ENCODE data around the gene ENPP3. TPM values are rescaled to one million over a fixed set of nuclear protein-coding genes. Genes with fewer than 3 reads are reported as not detected.

Gene ENPP3
- total and polyA plus RNA-seq, 4 donors = 0.31 to 2.9 (median 0.54) TPM

GRCh38 chr6:131640100-131640499, 3.0 kb downstream of the ENPP3 start:
- Histone ChIP-seq H3K4me1 (ENCODE audit: control insufficient read depth in 5 of 5, insufficient read depth in 5 of 5, low read length in 5 of 5) (no peaks in the 10 kb centered on the region), H3K27ac (ENCODE audit: low read depth in 1 of 2, low read length in 1 of 2) (no peak overlapping the region), H3K9me3 (ENCODE audit: control insufficient read depth in 4 of 4, insufficient read depth in 3 of 4, low read length in 3 of 4) (no peaks in the 10 kb centered on the region), H3K27me3 (ENCODE audit: control insufficient read depth in 3 of 3, insufficient read depth in 3 of 3, low read length in 2 of 3) (no peaks in the 10 kb centered on the region), H3K9ac (ENCODE audit: insufficient read depth in 1 of 2, low read length in 2 of 2) (no peak overlapping the region), H3K4me3 (no peak overlapping the region), H3K36me3 (ENCODE audit: control insufficient read depth in 4 of 4, insufficient read depth in 4 of 4, low read length in 4 of 4) (no peaks in the 10 kb centered on the region)
- TF ChIP-seq CTCF (IDR thresholded peaks at IDR 0.05; ENCODE audit: control extremely low read depth, extremely low read depth) = no peak
- 53 to 70% methylated on average over 2 of the region's 2 CpGs for WGBS, 2 donors
- DNase-seq (no peak), ATAC-seq (ENCODE audit: insufficient read depth, low FRiP score) (no peak)

GRCh38 chr6:131640576-131640975, 3.5 kb downstream of the ENPP3 start:
- H3K27me3 ChIP-seq (ENCODE audit: control insufficient read depth in 3 of 3, insufficient read depth in 3 of 3, low read length in 2 of 3) = no peaks in the 10 kb centered on the region
- DNase-seq (no peak), ATAC-seq (ENCODE audit: insufficient read depth, low FRiP score) (no peak)
- no peak overlapping the region for H3K9ac ChIP-seq (ENCODE audit: insufficient read depth in 1 of 2, low read length in 2 of 2)
- H3K27ac ChIP-seq (ENCODE audit: low read depth in 1 of 2, low read length in 1 of 2) = no peak overlapping the region
- no peaks in the 10 kb centered on the region for H3K36me3 ChIP-seq (ENCODE audit: control insufficient read depth in 4 of 4, insufficient read depth in 4 of 4, low read length in 4 of 4)
- no peaks in the 10 kb centered on the region for H3K9me3 ChIP-seq (ENCODE audit: control insufficient read depth in 4 of 4, insufficient read depth in 3 of 4, low read length in 3 of 4)
- H3K4me3 ChIP-seq = no peak overlapping the region
- no peak for TF ChIP-seq CTCF (IDR thresholded peaks at IDR 0.05; ENCODE audit: control extremely low read depth, extremely low read depth)
- H3K4me1 ChIP-seq (ENCODE audit: control insufficient read depth in 5 of 5, insufficient read depth in 5 of 5, low read length in 5 of 5) = no peaks in the 10 kb centered on the region
- WGBS, 2 donors = 72 to 86% methylated on average over 3 of the region's 3 CpGs

GRCh38 chr6:131641554-131641953, 4.5 kb downstream of the ENPP3 start:
- no peak overlapping the region for H3K4me3 ChIP-seq
- TF ChIP-seq CTCF (IDR thresholded peaks at IDR 0.05; ENCODE audit: control extremely low read depth, extremely low read depth) = no peak
- no peak overlapping the region for H3K27ac ChIP-seq (ENCODE audit: low read depth in 1 of 2, low read length in 1 of 2)
- H3K9ac ChIP-seq (ENCODE audit: insufficient read depth in 1 of 2, low read length in 2 of 2) = no peak overlapping the region
- no peaks in the 10 kb centered on the region for H3K36me3 ChIP-seq (ENCODE audit: control insufficient read depth in 4 of 4, insufficient read depth in 4 of 4, low read length in 4 of 4)
- H3K9me3 ChIP-seq (ENCODE audit: control insufficient read depth in 4 of 4, insufficient read depth in 3 of 4, low read length in 3 of 4) = no peaks in the 10 kb centered on the region
- no peak for DNase-seq
- 83 to 94% methylated on average over 1 of the region's 1 CpG for WGBS, 2 donors
- ATAC-seq (ENCODE audit: insufficient read depth, low FRiP score) = no peak
- no peaks in the 10 kb centered on the region for H3K4me1 ChIP-seq (ENCODE audit: control insufficient read depth in 5 of 5, insufficient read depth in 5 of 5, low read length in 5 of 5)
- no peaks in the 10 kb centered on the region for H3K27me3 ChIP-seq (ENCODE audit: control insufficient read depth in 3 of 3, insufficient read depth in 3 of 3, low read length in 2 of 3)

GRCh38 chr6:131642565-131642964, 5.5 kb downstream of the ENPP3 start:
- no peak for ATAC-seq (ENCODE audit: insufficient read depth, low FRiP score)
- Histone ChIP-seq H3K4me1 (ENCODE audit: control insufficient read depth in 5 of 5, insufficient read depth in 5 of 5, low read length in 5 of 5) (no peaks in the 10 kb centered on the region), H3K36me3 (ENCODE audit: control insufficient read depth in 4 of 4, insufficient read depth in 4 of 4, low read length in 4 of 4) (no peaks in the 10 kb centered on the region), H3K27ac (ENCODE audit: low read depth in 1 of 2, low read length in 1 of 2) (no peak overlapping the region), H3K9me3 (ENCODE audit: control insufficient read depth in 4 of 4, insufficient read depth in 3 of 4, low read length in 3 of 4) (no peaks in the 10 kb centered on the region), H3K4me3 (no peak overlapping the region), H3K9ac (ENCODE audit: insufficient read depth in 1 of 2, low read length in 2 of 2) (no peak overlapping the region), H3K27me3 (ENCODE audit: control insufficient read depth in 3 of 3, insufficient read depth in 3 of 3, low read length in 2 of 3) (no peaks in the 10 kb centered on the region)
- WGBS, 2 donors = 88 to 93% methylated on average over 6 of the region's 6 CpGs
- no peak for TF ChIP-seq CTCF (IDR thresholded peaks at IDR 0.05; ENCODE audit: control extremely low read depth, extremely low read depth)
- no peak for DNase-seq
